ENCODE data around the gene MIR17HG. TPM values are rescaled to one million over a fixed set of nuclear protein-coding genes. Genes with fewer than 3 reads are reported as not detected.

MIR17HG gene
- total RNA-seq, 2 experiments from 2014 or later = 20.3 to 21.3 TPM

DNA sequence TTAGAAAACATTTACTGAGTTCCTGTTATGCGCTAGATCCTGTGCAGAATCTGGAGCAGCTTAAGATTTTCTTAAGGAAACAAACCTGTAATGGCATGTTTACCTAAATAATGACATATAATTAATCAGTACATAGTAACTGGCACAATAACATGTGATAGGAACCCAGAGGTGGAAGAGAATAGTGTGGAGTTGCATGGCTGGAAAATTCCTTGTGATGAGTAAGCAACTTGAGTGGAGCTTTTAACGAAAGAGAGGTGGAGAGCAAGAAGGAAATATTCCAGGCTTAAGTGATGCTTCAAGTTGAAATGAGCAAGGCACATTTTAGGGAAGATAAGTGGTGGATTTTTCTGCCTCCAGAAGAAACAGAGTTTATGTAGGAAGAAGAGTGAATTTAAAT is 41.7 kb downstream of the MIR17HG start:
- no peaks in the 10 kb centered on the region for H3K4me1 Mint-ChIP-seq (ENCODE audit: low read depth)
- CTCF ChIA-PET = interaction anchor here (1.3 kb wide), 1 partner anchor 9 kb away, joined by 4 read pairs; no protein-coding TSS in a partner anchor
- TF ChIP-seq CTCF (IDR thresholded peaks at IDR 0.05) = no peak
- H3K4me3 Mint-ChIP-seq = no peak overlapping the region
- ATAC-seq (no peak), DNase-seq (no peak)
- intact Hi-C loops (cut with micrococcal nuclease) = no loop called here
- no peaks in the 10 kb centered on the region for H3K9me3 Mint-ChIP-seq
- no peak overlapping the region for H3K27ac Mint-ChIP-seq
- POLR2A ChIA-PET = no interaction called here
- no peaks in the 10 kb centered on the region for H3K36me3 Mint-ChIP-seq (ENCODE audit: low read depth)
- peaks cover 32% of the 10 kb centered on the region for H3K27me3 Mint-ChIP-seq

DNA sequence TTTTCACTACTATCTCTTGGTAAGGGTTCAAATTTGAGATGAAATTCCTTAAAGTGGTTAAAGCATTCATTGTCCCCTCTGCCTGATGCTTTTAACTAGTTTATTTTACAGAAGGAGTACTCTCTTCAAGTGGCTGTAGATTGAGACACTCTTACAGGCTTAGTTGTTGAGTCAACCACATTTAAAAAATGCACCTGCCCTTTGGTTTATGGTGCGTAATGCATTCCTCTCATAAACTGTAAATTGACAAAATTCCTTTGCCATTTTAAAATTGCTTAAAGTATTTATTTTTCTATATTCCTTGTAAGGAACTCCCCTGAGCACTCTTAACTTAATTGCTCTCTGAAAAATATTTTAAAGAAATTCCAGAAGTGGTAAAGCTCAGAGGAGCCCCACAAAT is 50.1 kb downstream of the MIR17HG start:
- H3K27me3 Mint-ChIP-seq = peaks cover 51% of the 10 kb centered on the region
- no peak for DNase-seq
- POLR2A ChIA-PET = no interaction called here

GRCh38 chr13:91398413-91399188 is 51.1 kb downstream of the MIR17HG start, which contains the start of gene GPC5:
GPC5 (plus strand) TSS chr13:91398621.
- POLR2A ChIA-PET = interaction anchor here (0.8 kb wide), 1 partner anchor 41 kb away, joined by 3 read pairs; no protein-coding TSS in a partner anchor
- no peak within 1 kb of the TSS for H3K27ac Mint-ChIP-seq
- peak within 1 kb of the TSS; percentile 67 for H3K4me3 Mint-ChIP-seq
- ATAC-seq (peak; percentile 99), DNase-seq (peak; percentile 81)
- no peak for TF ChIP-seq CTCF (IDR thresholded peaks at IDR 0.05)
- H3K9me3 Mint-ChIP-seq = no peaks in the 10 kb centered on the region
- no peaks in the 10 kb centered on the region for H3K36me3 Mint-ChIP-seq (ENCODE audit: low read depth)
- H3K27me3 Mint-ChIP-seq = peaks cover 55% of the 10 kb centered on the region
- peaks cover 15% of the 10 kb centered on the region for H3K4me1 Mint-ChIP-seq (ENCODE audit: low read depth)
- intact Hi-C loops (cut with micrococcal nuclease) = loop anchor here (5.0 kb wide), 1 partner anchor 86 kb away; no protein-coding TSS in a partner anchor
- CTCF ChIA-PET = interaction anchor here (2.3 kb wide), 1 partner anchor 85 kb away, joined by 5 read pairs; no protein-coding TSS in a partner anchor

More for the DNA sequence above, 50.1 kb downstream of the MIR17HG start:
- CTCF ChIA-PET = no interaction called here
- no peak overlapping the region for H3K27ac Mint-ChIP-seq
- intact Hi-C loops (cut with micrococcal nuclease) = loop anchor here (5.0 kb wide), 1 partner anchor 85 kb away; no protein-coding TSS in a partner anchor
- no peaks in the 10 kb centered on the region for H3K36me3 Mint-ChIP-seq (ENCODE audit: low read depth)
- no peaks in the 10 kb centered on the region for H3K9me3 Mint-ChIP-seq
- ATAC-seq = no peak
- H3K4me3 Mint-ChIP-seq = no peak overlapping the region
- peaks cover 15% of the 10 kb centered on the region for H3K4me1 Mint-ChIP-seq (ENCODE audit: low read depth)
- no peak for TF ChIP-seq CTCF (IDR thresholded peaks at IDR 0.05)

GRCh38 chr13:91399189-91400062 is 51.9 kb downstream of the MIR17HG start:
- Mint-ChIP-seq H3K36me3 (ENCODE audit: low read depth) (no peaks in the 10 kb centered on the region), H3K27ac (no peak overlapping the region), H3K4me3 (peak overlapping the region; percentile 60), H3K9me3 (no peaks in the 10 kb centered on the region), H3K27me3 (peaks cover 53% of the 10 kb centered on the region), H3K4me1 (ENCODE audit: low read depth) (peaks cover 15% of the 10 kb centered on the region)
- intact Hi-C loops (cut with micrococcal nuclease) = loop anchor here (5.0 to 10.0 kb wide), 3 partner anchors 32 to 265 kb away; no protein-coding TSS in a partner anchor
- ATAC-seq = no peak
- TF ChIP-seq CTCF (IDR thresholded peaks at IDR 0.05) = no peak
- CTCF ChIA-PET = interaction anchor here (0.7 to 2.3 kb wide), 4 partner anchors 12 to 132 kb away, joined by 3 to 5 read pairs (median 3); no protein-coding TSS in a partner anchor
- POLR2A ChIA-PET = interaction anchor here (0.8 kb wide), 1 partner anchor 42 kb away, joined by 3 read pairs; no protein-coding TSS in a partner anchor
- no peak for DNase-seq
